H9 (cell line): ENCODE data around the gene ITLN1. TPM values are rescaled to one million over a fixed set of nuclear protein-coding genes. Genes with fewer than 3 reads are reported as not detected.

Source experiments
- DNase-seq: peaks from one replicate; pipeline ENCODE4 v3.0.0-alpha.2; 2017
- H2AFZ ChIP-seq: one replicate; pipeline ENCODE4 v1.6.1; 2013; ENCODE audit warnings: mild to moderate bottlenecking, low read length, control low read depth, moderate library complexity
- H2AK5ac ChIP-seq: 2 replicates; pipeline ENCODE4 v1.6.1; 2013; ENCODE audit warnings: low read length, control low read depth, mixed read lengths; ENCODE audit not compliant: insufficient read length
- H2BK120ac ChIP-seq: one replicate; pipeline ENCODE4 v1.6.1; 2013; ENCODE audit warnings: low read depth, mild to moderate bottlenecking, low read length, control low read depth, inconsistent platforms; ENCODE audit not compliant: poor library complexity, severe bottlenecking
- H2BK12ac ChIP-seq: 2 replicates; pipeline ENCODE4 v1.6.1; 2013; ENCODE audit warnings: low read length, control low read depth, mixed read lengths, low read depth; ENCODE audit not compliant: insufficient read length
- H2BK15ac ChIP-seq: 2 replicates; pipeline ENCODE4 v1.6.1; 2013; ENCODE audit warnings: low read depth, low read length, control low read depth
- H2BK20ac ChIP-seq: one replicate; pipeline ENCODE4 v1.6.1; 2013; ENCODE audit warnings: low read depth, mild to moderate bottlenecking, low read length, control low read depth, inconsistent platforms; ENCODE audit not compliant: poor library complexity, severe bottlenecking
- H2BK5ac ChIP-seq: 2 replicates; pipeline ENCODE4 v1.6.1; 2013; ENCODE audit warnings: low read length, control low read depth, mixed read lengths; ENCODE audit not compliant: insufficient read length
- H3K14ac ChIP-seq: 2 replicates; pipeline ENCODE4 v1.6.1; 2013; ENCODE audit warnings: low read length, control low read depth; ENCODE audit not compliant: insufficient read depth
- H3K18ac ChIP-seq: 2 replicates; pipeline ENCODE4 v1.6.1; 2013; ENCODE audit warnings: low read depth, mild to moderate bottlenecking, mixed read lengths, low read length, control low read depth; ENCODE audit not compliant: insufficient read length
- H3K23ac ChIP-seq: 2 replicates; pipeline ENCODE4 v1.6.1; 2013; ENCODE audit warnings: low read length, control low read depth, mixed read lengths, low read depth; ENCODE audit not compliant: insufficient read length
- H3K23me2 ChIP-seq: 2 replicates; pipeline ENCODE4 v1.6.1; 2013; ENCODE audit warnings: low read depth, mild to moderate bottlenecking, mixed read lengths, low read length, control low read depth; ENCODE audit not compliant: insufficient read length, poor library complexity, severe bottlenecking
- H3K27ac ChIP-seq: 2 replicates; pipeline ENCODE4 v1.5.1; 2013; ENCODE audit warnings: low read length, control low read depth, mixed read lengths, low read depth; ENCODE audit not compliant: insufficient read length
- H3K27me3 ChIP-seq: 2 replicates; pipeline ENCODE4 v1.6.1; 2013; ENCODE audit warnings: low read length, control low read depth, inconsistent platforms; ENCODE audit not compliant: insufficient read depth
- H3K4ac ChIP-seq: 2 replicates; pipeline ENCODE4 v1.6.1; 2013; ENCODE audit warnings: low read depth, mild to moderate bottlenecking, control low read depth, inconsistent platforms, low read length, moderate library complexity
- H3K4me1 ChIP-seq: 2 replicates; pipeline ENCODE4 v1.6.1; 2013; ENCODE audit warnings: low read length, control low read depth, inconsistent platforms; ENCODE audit not compliant: insufficient read depth
- H3K4me2 ChIP-seq: 2 replicates; pipeline ENCODE4 v1.6.1; 2013; ENCODE audit warnings: low read length, control low read depth, mixed read lengths; ENCODE audit not compliant: insufficient read length, insufficient read depth
- H3K56ac ChIP-seq: 2 replicates; pipeline ENCODE4 v1.6.1; 2013; ENCODE audit warnings: low read depth, mild to moderate bottlenecking, mixed read lengths, low read length, control low read depth; ENCODE audit not compliant: insufficient read length
- H3K79me1 ChIP-seq: 2 replicates; pipeline ENCODE4 v1.6.1; 2013; ENCODE audit warnings: low read depth, mild to moderate bottlenecking, moderate library complexity, low read length, control low read depth, inconsistent platforms; ENCODE audit not compliant: insufficient read depth, poor library complexity, severe bottlenecking
- H3K79me2 ChIP-seq: 2 replicates; pipeline ENCODE4 v1.6.1; 2013; ENCODE audit warnings: low read length, control low read depth, inconsistent platforms; ENCODE audit not compliant: insufficient read depth
- H3K9ac ChIP-seq: 2 replicates; pipeline ENCODE4 v1.6.1; 2013; ENCODE audit warnings: low read length, control low read depth, mixed read lengths; ENCODE audit not compliant: insufficient read length; ENCODE audit errors: extremely low read depth
- H3K9me3 ChIP-seq: one replicate; pipeline ENCODE4 v1.6.1; 2013; ENCODE audit warnings: low read depth, low read length, inconsistent platforms; ENCODE audit not compliant: control insufficient read depth
- H3T11ph ChIP-seq: one replicate; pipeline ENCODE4 v1.6.1; 2013; ENCODE audit warnings: mild to moderate bottlenecking, low read length, control low read depth, inconsistent platforms
- H4K20me1 ChIP-seq: one replicate; pipeline ENCODE4 v1.6.1; 2013; ENCODE audit not compliant: control insufficient read depth, insufficient read length, insufficient read depth
- H4K5ac ChIP-seq: 2 replicates; pipeline ENCODE4 v1.6.1; 2013; ENCODE audit warnings: low read depth, mild to moderate bottlenecking, mixed read lengths, low read length, control low read depth; ENCODE audit not compliant: insufficient read length
- H4K8ac ChIP-seq: replicated peaks from 2 replicates; pipeline ENCODE4 v1.6.1; 2013; ENCODE audit warnings: low read length, control low read depth, mixed read lengths, low read depth; ENCODE audit not compliant: insufficient read length
- H4K91ac ChIP-seq: 2 replicates; pipeline ENCODE4 v1.6.1; 2013; ENCODE audit warnings: low read depth, mild to moderate bottlenecking, moderate library complexity, mixed read lengths, low read length, control low read depth; ENCODE audit not compliant: insufficient read length
- H3K27ac Mint-ChIP-seq, 3 experiments: 2 replicates in 2 of 3; 3 replicates in 1 of 3; pipeline ENCODE4 v1.8.0; 2020 to 2021; ENCODE audit warnings: mixed read lengths in 3 of 3, mild to moderate bottlenecking in 1 of 3, moderate library complexity in 1 of 3
- H3K27me3 Mint-ChIP-seq: 2 replicates; pipeline ENCODE4 v1.8.0; 2021; ENCODE audit warnings: low read depth, mild to moderate bottlenecking, moderate library complexity, mixed read lengths
- H3K36me3 Mint-ChIP-seq, 3 experiments: 2 replicates in 2 of 3; 3 replicates in 1 of 3; pipeline ENCODE4 v1.8.0; 2020 to 2021; ENCODE audit warnings: low read depth in 3 of 3, mixed read lengths in 3 of 3; ENCODE audit not compliant: insufficient read depth in 1 of 3
- H3K4me1 Mint-ChIP-seq, 2 experiments: 2 replicates each; pipeline ENCODE4 v1.8.0; 2020; ENCODE audit warnings: mixed read lengths in 2 of 2
- H3K4me3 Mint-ChIP-seq, 2 experiments: 2 replicates in 1 of 2; 3 replicates in 1 of 2; pipeline ENCODE4 v1.8.0; 2020 to 2021; ENCODE audit warnings: mild to moderate bottlenecking in 2 of 2, mixed read lengths in 2 of 2, moderate library complexity in 1 of 2
- H3K9me3 Mint-ChIP-seq, 2 experiments: 2 replicates in 1 of 2; 3 replicates in 1 of 2; pipeline ENCODE4 v1.8.0; 2020; ENCODE audit warnings: mild to moderate bottlenecking in 2 of 2, mixed read lengths in 2 of 2, moderate library complexity in 1 of 2
- WGBS: extraction: QIAGEN DNeasy Blood & Tissue Kit; methylation state at CpG from one replicate; pipeline ENCODE4 v1.1.7; 2013; ENCODE audit warnings: missing lambda C conversion rate, low lambda C conversion rate, mixed read lengths; ENCODE audit not compliant: insufficient read length; ENCODE audit errors: extremely low coverage; 5-methylcytosine and 5-hydroxymethylcytosine counted together
- total RNA-seq: library from RNA; stranded (reverse); gene quantifications from 2 replicates; pipeline ENCODE4 v1.2.1, GENCODE V29; 2021
- TF ChIP-seq, protein P1 (sequence below): fragments of 200-600 bp; sonication (generic); conservative IDR thresholded peaks from 3 replicates; pipeline ENCODE4 v1.8.0; 2021; ENCODE audit warnings: antibody characterized with exemption, mild to moderate bottlenecking

Gene ITLN1
- total RNA-seq, 1 experiment from 2014 or later = not detected

DNA sequence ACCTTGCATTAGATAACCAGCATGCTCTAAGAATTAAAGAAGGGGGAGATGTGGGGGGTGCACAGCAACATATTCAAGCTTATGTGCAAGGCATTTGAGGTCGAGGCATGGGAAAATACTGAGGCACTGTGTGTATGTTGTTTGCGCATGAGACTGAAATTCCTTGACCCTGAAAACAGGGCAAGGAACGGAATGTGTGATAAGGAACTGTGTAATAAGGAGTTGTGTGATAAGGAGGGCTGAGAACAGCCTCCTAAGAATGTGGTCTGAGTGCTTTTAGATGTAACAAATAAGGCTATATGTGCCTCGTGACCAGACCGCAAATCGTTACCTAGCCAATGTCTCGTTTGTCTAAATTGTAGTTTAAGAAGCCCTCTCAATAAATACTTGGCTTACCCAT, 26.5 kb upstream of the ITLN1 start:
- no peak overlapping the region for H2AFZ ChIP-seq
- WGBS = no CpG with 5 or more reads among the region's 7 CpGs
- H3K36me3 Mint-ChIP-seq = no peaks in the 10 kb centered on the region

More for the DNA sequence above, 26.5 kb upstream of the ITLN1 start:
- Histone ChIP-seq H2BK120ac (no peak overlapping the region), H4K20me1 (no peaks in the 10 kb centered on the region), H3K4me1 (no peaks in the 10 kb centered on the region), H3K27me3 (no peaks in the 10 kb centered on the region), H4K5ac (no peak overlapping the region), H2BK20ac (no peak overlapping the region), H3K56ac (no peak overlapping the region), H2AK5ac (no peak overlapping the region), H4K91ac (no peak overlapping the region), H3K9me3 (no peaks in the 10 kb centered on the region), H3K18ac (no peak overlapping the region), H2BK5ac (no peak overlapping the region), H2BK15ac (no peak overlapping the region), H3K79me2 (no peaks in the 10 kb centered on the region), H3K4me2 (no peak overlapping the region), H3K14ac (no peak overlapping the region), H3T11ph (no peak overlapping the region), H2BK12ac (no peak overlapping the region), H3K27ac (no peak overlapping the region), H3K9ac (no peak overlapping the region), H3K4ac (no peak overlapping the region), H3K23me2 (no peaks in the 10 kb centered on the region), H3K23ac (no peak overlapping the region), H3K79me1 (no peaks in the 10 kb centered on the region), H4K8ac (no peak overlapping the region)
- Mint-ChIP-seq H3K4me3 (no peak overlapping the region), H3K9me3 (no peaks in the 10 kb centered on the region), H3K27me3 (peaks cover 4% of the 10 kb centered on the region), H3K27ac (no peak overlapping the region), H3K4me1 (peaks cover 19 to 23% of the 10 kb centered on the region in 2 experiments)
- TF ChIP-seq, protein P1, sequence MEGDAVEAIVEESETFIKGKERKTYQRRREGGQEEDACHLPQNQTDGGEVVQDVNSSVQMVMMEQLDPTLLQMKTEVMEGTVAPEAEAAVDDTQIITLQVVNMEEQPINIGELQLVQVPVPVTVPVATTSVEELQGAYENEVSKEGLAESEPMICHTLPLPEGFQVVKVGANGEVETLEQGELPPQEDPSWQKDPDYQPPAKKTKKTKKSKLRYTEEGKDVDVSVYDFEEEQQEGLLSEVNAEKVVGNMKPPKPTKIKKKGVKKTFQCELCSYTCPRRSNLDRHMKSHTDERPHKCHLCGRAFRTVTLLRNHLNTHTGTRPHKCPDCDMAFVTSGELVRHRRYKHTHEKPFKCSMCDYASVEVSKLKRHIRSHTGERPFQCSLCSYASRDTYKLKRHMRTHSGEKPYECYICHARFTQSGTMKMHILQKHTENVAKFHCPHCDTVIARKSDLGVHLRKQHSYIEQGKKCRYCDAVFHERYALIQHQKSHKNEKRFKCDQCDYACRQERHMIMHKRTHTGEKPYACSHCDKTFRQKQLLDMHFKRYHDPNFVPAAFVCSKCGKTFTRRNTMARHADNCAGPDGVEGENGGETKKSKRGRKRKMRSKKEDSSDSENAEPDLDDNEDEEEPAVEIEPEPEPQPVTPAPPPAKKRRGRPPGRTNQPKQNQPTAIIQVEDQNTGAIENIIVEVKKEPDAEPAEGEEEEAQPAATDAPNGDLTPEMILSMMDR = no peak
- DNase-seq = no peak
